Thymus (tissue), 11 donors: ENCODE measurements around the gene INPP5A. TPM values are rescaled to one million over a fixed set of nuclear protein-coding genes. Genes with fewer than 3 reads are reported as not detected.

ENCODE experiments used
- DNase-seq, 9 donors: peaks; one replicate each; pipeline ENCODE4 v3.0.0-alpha.2; 2013; ENCODE audit warnings: low spot score in 9 of 9, low read depth in 6 of 9, missing footprints in 1 of 9
- H3K27ac ChIP-seq, 2 donors: one replicate each; pipeline ENCODE4 v1.5.1; 2013; ENCODE audit warnings: control low read depth in 1 of 2, low read depth in 1 of 2, low read length in 1 of 2, mild to moderate bottlenecking in 1 of 2, moderate library complexity in 1 of 2
- H3K27me3 ChIP-seq, 2 donors: one replicate each; pipeline ENCODE4 v1.5.1; 2013; ENCODE audit warnings: low read length in 1 of 2; ENCODE audit not compliant: control insufficient read depth in 2 of 2, insufficient read depth in 1 of 2
- H3K36me3 ChIP-seq, 2 donors: one replicate each; pipeline ENCODE4 v1.5.1; 2013; ENCODE audit warnings: low read length in 1 of 2, mild to moderate bottlenecking in 1 of 2, moderate library complexity in 1 of 2; ENCODE audit not compliant: control insufficient read depth in 2 of 2, insufficient read depth in 2 of 2
- H3K4me1 ChIP-seq, 2 donors: one replicate each; pipeline ENCODE4 v1.5.1; 2013; ENCODE audit warnings: low read length in 2 of 2; ENCODE audit not compliant: control insufficient read depth in 2 of 2, insufficient read depth in 2 of 2
- H3K4me3 ChIP-seq, 2 donors: one replicate each; pipeline ENCODE4 v1.5.1; 2013; ENCODE audit warnings: low read length in 2 of 2, control low read depth in 1 of 2, mild to moderate bottlenecking in 1 of 2
- H3K9me3 ChIP-seq, 2 donors: one replicate each; pipeline ENCODE4 v1.5.1; 2013; ENCODE audit warnings: low read length in 1 of 2, mild to moderate bottlenecking in 1 of 2; ENCODE audit not compliant: control insufficient read depth in 2 of 2, insufficient read depth in 1 of 2
- WGBS: extraction: QIAGEN DNeasy Blood & Tissue Kit; methylation state at CpG from one replicate; pipeline ENCODE4 v1.1.7; 2013; 5-methylcytosine and 5-hydroxymethylcytosine counted together
- polyA plus RNA-seq: library from polyadenylated mRNA; stranded (reverse); fragments of 200-250 nt; gene quantifications from one replicate; pipeline ENCODE4 v1.2.3, GENCODE V29; 2013
- total RNA-seq: library from RNA; stranded (reverse); fragments of 120-200 nt; gene quantifications from one replicate; pipeline ENCODE4 v1.2.4, GENCODE V29; 2013
- donor health status: healthy.

The INPP5A gene
- total and polyA plus RNA-seq, 2 donors = 11.0 to 14.6 TPM

- Histone ChIP-seq H3K27me3 (no peaks in the 10 kb centered on the region), H3K27ac (peak overlapping the region; percentile 68), H3K36me3 (peaks cover 2 to 3% of the 10 kb centered on the region in 2 donors), H3K4me1 (peaks cover 44 to 75% of the 10 kb centered on the region in 2 donors), H3K9me3 (peaks cover 0 to 3% of the 10 kb centered on the region in 2 donors), H3K4me3 (peak overlapping the region; percentile 0 to 71)
- 40% methylated on average over 11 of the region's 11 CpGs for WGBS
- DNase-seq = peak in 1 of 9 donors; percentile 76
Measured at GRCh38 chr10:132539431-132539839, 1.8 kb downstream of the INPP5A start.

- peak in 1 of 9 donors; percentile 70 for DNase-seq
- Histone ChIP-seq H3K27ac (peak overlapping the region in 1 of 2 donors; percentile 68), H3K4me3 (peak overlapping the region in 1 of 2 donors; percentile 0)
Measured at GRCh38 chr10:132539894-132540293, 2.3 kb downstream of the INPP5A start.

DNA sequence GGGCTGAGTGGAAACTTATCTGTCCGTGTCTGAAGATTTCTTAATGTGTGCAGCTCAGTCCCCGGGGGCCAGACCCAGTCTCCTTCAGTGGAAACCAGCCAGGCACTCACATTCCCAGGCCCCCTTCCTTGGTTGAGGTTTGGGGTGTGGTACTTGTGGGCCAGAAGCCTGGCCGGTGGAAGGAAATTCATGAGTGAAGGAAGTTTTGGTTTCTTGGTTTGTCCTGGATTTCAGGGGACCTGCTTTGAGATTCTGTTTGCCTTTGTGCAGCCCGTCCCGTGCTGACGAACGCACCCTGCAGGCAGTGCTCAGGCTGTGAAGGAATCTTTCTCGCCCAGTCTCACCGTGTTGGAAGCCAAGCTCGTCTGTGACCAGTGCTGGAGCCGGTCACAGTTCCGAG lies 2.9 kb downstream of the INPP5A start:
- no peaks in the 10 kb centered on the region for H3K27me3 ChIP-seq
- DNase-seq = no peak
- peaks cover 0 to 3% of the 10 kb centered on the region in 2 donors for H3K9me3 ChIP-seq
- H3K4me3 ChIP-seq = no peak overlapping the region
- peaks cover 53 to 85% of the 10 kb centered on the region in 2 donors for H3K4me1 ChIP-seq
- WGBS = 45% methylated on average over 12 of the region's 12 CpGs
- peak overlapping the region; percentile 25 to 41 for H3K27ac ChIP-seq
- peaks cover 2 to 3% of the 10 kb centered on the region in 2 donors for H3K36me3 ChIP-seq

More at GRCh38 chr10:132539894-132540293, 2.3 kb downstream of the INPP5A start:
- peaks cover 48 to 79% of the 10 kb centered on the region in 2 donors for H3K4me1 ChIP-seq
- no peaks in the 10 kb centered on the region for H3K27me3 ChIP-seq
- WGBS = 34% methylated on average over 5 of the region's 5 CpGs
- H3K9me3 ChIP-seq = peaks cover 0 to 3% of the 10 kb centered on the region in 2 donors
- peaks cover 2 to 3% of the 10 kb centered on the region in 2 donors for H3K36me3 ChIP-seq

DNA sequence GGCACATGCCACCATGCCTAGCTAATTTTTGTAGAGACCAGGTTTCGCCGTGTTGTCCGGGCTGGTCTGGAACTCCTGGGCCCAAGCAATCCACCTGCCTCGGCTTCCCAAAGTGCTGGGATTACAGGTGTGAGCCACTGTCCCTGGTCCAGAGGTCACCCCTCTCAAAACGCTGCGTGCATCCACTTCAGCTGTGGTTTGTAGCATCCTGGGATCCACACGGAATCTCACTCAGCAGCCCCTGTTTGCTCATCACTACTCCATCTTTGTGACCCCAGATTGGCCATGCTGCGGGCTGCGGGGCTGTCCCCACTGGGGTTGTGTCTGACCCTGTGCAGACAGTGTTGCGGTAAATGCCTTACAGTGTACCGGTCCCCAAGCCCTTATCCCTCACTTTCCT lies 3.5 kb downstream of the INPP5A start:
- Histone ChIP-seq H3K4me3 (no peak overlapping the region), H3K36me3 (peaks cover 2 to 3% of the 10 kb centered on the region in 2 donors), H3K27me3 (no peaks in the 10 kb centered on the region), H3K27ac (no peak overlapping the region), H3K9me3 (peaks cover 0 to 3% of the 10 kb centered on the region in 2 donors), H3K4me1 (peaks cover 51 to 87% of the 10 kb centered on the region in 2 donors)
- no peak for DNase-seq
- 98% methylated on average over 11 of the region's 11 CpGs for WGBS

DNA sequence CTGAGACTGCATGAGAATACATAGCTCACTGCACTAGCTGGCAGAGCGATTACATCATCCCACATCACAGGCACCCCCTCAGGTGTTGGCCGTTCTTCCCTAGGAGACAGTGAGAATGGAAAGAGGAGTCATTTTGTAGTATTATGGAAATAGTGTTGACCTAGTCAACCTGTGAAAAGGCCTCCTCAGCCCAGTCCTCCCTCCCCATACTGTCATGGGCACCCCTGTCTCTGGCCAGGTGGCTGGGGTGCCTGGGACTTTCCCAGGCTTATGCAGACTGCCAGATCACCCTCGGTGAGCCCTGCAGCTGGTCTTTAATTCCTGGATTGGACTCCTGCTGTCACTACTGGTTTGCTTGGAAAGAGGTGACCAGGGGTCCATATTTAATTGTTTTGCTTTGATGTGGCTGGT lies 4.0 kb downstream of the INPP5A start:
- DNase-seq = peak in 1 of 9 donors; percentile 47
- peaks cover 49 to 86% of the 10 kb centered on the region in 2 donors for H3K4me1 ChIP-seq
- H3K27me3 ChIP-seq = no peaks in the 10 kb centered on the region
- H3K4me3 ChIP-seq = no peak overlapping the region
- H3K27ac ChIP-seq = no peak overlapping the region
- H3K9me3 ChIP-seq = peaks cover 0 to 3% of the 10 kb centered on the region in 2 donors
- 61% methylated on average over 3 of the region's 3 CpGs for WGBS
- peaks cover 2 to 3% of the 10 kb centered on the region in 2 donors for H3K36me3 ChIP-seq

DNA sequence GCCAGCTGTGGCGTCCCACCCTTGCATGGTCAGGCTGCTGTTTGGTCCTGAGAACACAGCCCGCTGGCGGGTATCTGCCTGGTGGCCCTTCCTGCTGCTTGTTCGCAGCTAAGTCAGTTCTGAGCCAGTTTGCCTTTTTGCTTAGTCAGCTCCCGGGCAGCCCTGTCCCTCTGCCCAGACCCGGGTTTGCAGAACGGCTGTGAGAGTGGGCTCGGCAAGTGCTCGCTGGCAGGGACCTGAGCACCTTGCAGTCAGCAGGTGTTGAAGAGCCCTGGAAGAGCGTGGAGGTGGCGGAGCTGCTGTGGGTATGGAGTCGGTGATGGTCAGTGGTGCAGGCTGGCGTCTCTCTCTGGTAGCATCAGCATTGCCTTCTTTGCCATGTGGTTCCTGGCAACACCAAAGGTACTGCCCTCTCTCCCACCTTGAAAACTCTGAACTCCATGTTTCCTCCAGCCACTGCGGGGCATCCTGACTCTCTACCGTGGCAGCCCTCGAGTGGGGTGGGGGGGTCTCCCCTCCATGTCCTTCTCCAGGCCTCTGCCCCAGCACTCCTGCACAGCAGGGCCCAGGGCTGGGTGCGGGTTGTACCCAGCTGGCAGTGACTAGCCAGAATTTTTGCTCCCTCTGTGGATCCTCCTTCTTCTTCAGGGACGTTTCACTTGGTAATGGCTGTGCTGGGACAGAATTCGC lies 4.6 kb downstream of the INPP5A start:
- peaks cover 54 to 91% of the 10 kb centered on the region in 2 donors for H3K4me1 ChIP-seq
- H3K36me3 ChIP-seq = peaks cover 2 to 3% of the 10 kb centered on the region in 2 donors
- H3K9me3 ChIP-seq = peaks cover 0 to 3% of the 10 kb centered on the region in 2 donors
- H3K27ac ChIP-seq = no peak overlapping the region
- H3K27me3 ChIP-seq = no peaks in the 10 kb centered on the region
- H3K4me3 ChIP-seq = no peak overlapping the region
- WGBS = 93% methylated on average over 19 of the region's 19 CpGs
- DNase-seq = no peak

GRCh38 chr10:132542819-132543218 lies 5.2 kb downstream of the INPP5A start:
- Histone ChIP-seq H3K27ac (no peak overlapping the region), H3K4me1 (peaks cover 54 to 95% of the 10 kb centered on the region in 2 donors), H3K27me3 (no peaks in the 10 kb centered on the region), H3K9me3 (peaks cover 0 to 3% of the 10 kb centered on the region in 2 donors), H3K4me3 (no peak overlapping the region), H3K36me3 (peaks cover 2 to 3% of the 10 kb centered on the region in 2 donors)
- no peak for DNase-seq
- 96% methylated on average over 3 of the region's 3 CpGs for WGBS

- DNase-seq = no peak
- Histone ChIP-seq H3K36me3 (peaks cover 2 to 3% of the 10 kb centered on the region in 2 donors), H3K27me3 (no peaks in the 10 kb centered on the region), H3K4me1 (peaks cover 42 to 86% of the 10 kb centered on the region in 2 donors), H3K9me3 (peaks cover 0 to 6% of the 10 kb centered on the region in 2 donors), H3K4me3 (peak overlapping the region; percentile 26 to 37), H3K27ac (peak overlapping the region in 1 of 2 donors; percentile 72)
- WGBS = 58% methylated on average over 28 of the region's 28 CpGs
Measured at GRCh38 chr10:132543916-132544743, 6.5 kb downstream of the INPP5A start.
